OCI-LY1 (cell line): Measurements from ENCODE around the gene ZNF431.

ENCODE experiments used
- H2AFZ ChIP-seq: fragments of 200-600 bp; sonication (generic), shearing (Covaris generic); 2 replicates; pipeline ENCODE4 v1.6.0; 2014; ENCODE audit warnings: antibody characterized with exemption, mild to moderate bottlenecking, low read length
- H3F3A ChIP-seq: fragments of 200-600 bp; sonication (generic), shearing (Covaris generic); 2 replicates; pipeline ENCODE4 v1.6.0; 2014; ENCODE audit warnings: mild to moderate bottlenecking, antibody characterized with exemption, low read length, moderate library complexity; ENCODE audit not compliant: insufficient read depth
- H3K27ac ChIP-seq: fragments of 200-600 bp; sonication (generic); 2 replicates; pipeline ENCODE4 v1.5.1; 2014; ENCODE audit warnings: low read length, mixed run types, mild to moderate bottlenecking, low read depth; ENCODE audit not compliant: poor library complexity, severe bottlenecking
- H3K27me3 ChIP-seq: fragments of 200-600 bp; sonication (generic); 2 replicates; pipeline ENCODE4 v1.6.0; 2014; ENCODE audit warnings: antibody characterized with exemption, mild to moderate bottlenecking, low read length, moderate library complexity; ENCODE audit not compliant: insufficient read depth
- H3K36me3 ChIP-seq: fragments of 200-600 bp; sonication (generic); 2 replicates; pipeline ENCODE4 v1.6.1; 2014; ENCODE audit warnings: mild to moderate bottlenecking, antibody characterized with exemption, low read length, moderate library complexity, mixed read lengths; ENCODE audit not compliant: insufficient read depth
- H3K4me1 ChIP-seq: fragments of 200-600 bp; sonication (generic); 2 replicates; pipeline ENCODE4 v1.5.1; 2014; ENCODE audit warnings: mild to moderate bottlenecking, low read length, moderate library complexity; ENCODE audit not compliant: insufficient read depth, severe bottlenecking
- H3K4me2 ChIP-seq: fragments of 200-600 bp; sonication (generic), shearing (Covaris generic); 2 replicates; pipeline ENCODE4 v1.6.1; 2014; ENCODE audit warnings: low read length
- H3K4me3 ChIP-seq: fragments of 200-600 bp; sonication (generic); 2 replicates; pipeline ENCODE4 v1.5.1; 2014; ENCODE audit warnings: low read length, low read depth, mild to moderate bottlenecking, mixed read lengths; ENCODE audit not compliant: poor library complexity, severe bottlenecking
- H3K79me2 ChIP-seq: fragments of 200-600 bp; shearing (Covaris generic); 2 replicates; pipeline ENCODE4 v1.6.1; 2016; ENCODE audit warnings: mixed run types, low read length, mixed read lengths; ENCODE audit not compliant: insufficient read depth
- H3K9ac ChIP-seq: fragments of 200-600 bp; sonication (generic), shearing (Covaris generic); 2 replicates; pipeline ENCODE4 v1.6.1; 2014; ENCODE audit warnings: mild to moderate bottlenecking, low read length, mixed read lengths
- H3K9me2 ChIP-seq: fragments of 200-600 bp; sonication (generic), shearing (Covaris generic); 2 replicates; pipeline ENCODE4 v1.6.1; 2014; ENCODE audit warnings: low read depth, mild to moderate bottlenecking, low read length, mixed read lengths
- H3K9me3 ChIP-seq: fragments of 200-600 bp; shearing (Covaris generic); 2 replicates; pipeline ENCODE4 v1.6.1; 2014; ENCODE audit warnings: low read length, mixed read lengths
- H4K20me1 ChIP-seq: fragments of 200-600 bp; sonication (generic), shearing (Covaris generic); 2 replicates; pipeline ENCODE4 v1.6.0; 2016; ENCODE audit warnings: mild to moderate bottlenecking, low read length; ENCODE audit not compliant: insufficient read depth
- CTCF ChIP-seq: fragments of 200-600 bp; sonication (generic), shearing (Covaris generic); IDR thresholded peaks from 2 replicates; pipeline ENCODE4 v1.5.1; 2017; ENCODE audit warnings: mild to moderate bottlenecking, antibody characterized with exemption, low read length, moderate library complexity, mixed read lengths
- EZH2 ChIP-seq: fragments of 200-600 bp; sonication (generic), shearing (Covaris generic); IDR thresholded peaks from 2 replicates; pipeline ENCODE4 v1.8.0; 2017; ENCODE audit warnings: borderline replicate concordance, mixed run types, mild to moderate bottlenecking, antibody characterized with exemption, low read length, moderate library complexity, mixed read lengths

The ZNF431 gene

GRCh38 chr19:21110183-21110582 lies 31.7 kb upstream of the ZNF431 start:
- no peaks in the 10 kb centered on the region for H3K9me3 ChIP-seq
- no peak for TF ChIP-seq CTCF
- no peak for TF ChIP-seq EZH2
- no peaks in the 10 kb centered on the region for H3K4me1 ChIP-seq
- no peaks in the 10 kb centered on the region for H3K9me2 ChIP-seq
- H4K20me1 ChIP-seq = no peaks in the 10 kb centered on the region
- H2AFZ ChIP-seq = no peak overlapping the region
- no peaks in the 10 kb centered on the region for H3K27me3 ChIP-seq
- no peak overlapping the region for H3K4me2 ChIP-seq
- no peak overlapping the region for H3K9ac ChIP-seq
- peaks cover 63% of the 10 kb centered on the region for H3K36me3 ChIP-seq
- H3K4me3 ChIP-seq = no peak overlapping the region
- H3K27ac ChIP-seq = no peak overlapping the region
- no peaks in the 10 kb centered on the region for H3F3A ChIP-seq
- 0 out of 2 replicates have a peak, but pooled peaks cover 4% of the 10 kb centered on the region for H3K79me2 ChIP-seq

- no peak for TF ChIP-seq EZH2
- no peak for TF ChIP-seq CTCF
- Histone ChIP-seq H2AFZ (no peak overlapping the region), H3K9me2 (no peaks in the 10 kb centered on the region), H3K27me3 (no peaks in the 10 kb centered on the region), H3K36me3 (peaks cover 67% of the 10 kb centered on the region), H3F3A (no peaks in the 10 kb centered on the region), H3K9ac (no peak overlapping the region), H4K20me1 (no peaks in the 10 kb centered on the region), H3K27ac (no peak overlapping the region), H3K79me2 (0 out of 2 replicates have a peak, but pooled peaks cover 4% of the 10 kb centered on the region), H3K4me2 (no peak overlapping the region), H3K4me1 (no peaks in the 10 kb centered on the region), H3K9me3 (peaks cover 7% of the 10 kb centered on the region), H3K4me3 (no peak overlapping the region)
These were observed 26.4 kb upstream of the ZNF431 start for GRCh38 chr19:21115430-21115829.

- H3K9ac ChIP-seq = no peak overlapping the region
- H2AFZ ChIP-seq = no peak overlapping the region
- H3K4me2 ChIP-seq = no peak overlapping the region
- no peaks in the 10 kb centered on the region for H4K20me1 ChIP-seq
- H3K9me3 ChIP-seq = peaks cover 7% of the 10 kb centered on the region
- no peaks in the 10 kb centered on the region for H3K4me1 ChIP-seq
- no peak overlapping the region for H3K27ac ChIP-seq
- TF ChIP-seq CTCF (no peak), EZH2 (no peak)
- H3K36me3 ChIP-seq = peaks cover 65% of the 10 kb centered on the region
- H3K9me2 ChIP-seq = no peaks in the 10 kb centered on the region
- H3K27me3 ChIP-seq = no peaks in the 10 kb centered on the region
- no peak overlapping the region for H3K4me3 ChIP-seq
- H3K79me2 ChIP-seq = 0 out of 2 replicates have a peak, but pooled peaks cover under 1% of the 10 kb centered on the region
- no peaks in the 10 kb centered on the region for H3F3A ChIP-seq
These were observed 24.6 kb upstream of the ZNF431 start for GRCh38 chr19:21117041-21117907.
